Testis (tissue), 3 donors: ENCODE measurements around the gene TLE4. TPM values are rescaled to one million over a fixed set of nuclear protein-coding genes. Genes with fewer than 3 reads are reported as not detected.

Source experiments
- DNase-seq: peaks from one replicate; pipeline ENCODE4 v3.0.0-alpha.2; 2019
- H3K27ac ChIP-seq, 2 donors: fragments of 200-600 bp; sonication (generic); one replicate each; pipeline ENCODE4 v1.5.1; 2019
- H3K27me3 ChIP-seq: fragments of 200-600 bp; sonication (generic); one replicate; pipeline ENCODE4 v1.5.1; 2019
- H3K36me3 ChIP-seq: fragments of 200-600 bp; sonication (generic); one replicate; pipeline ENCODE4 v1.5.1; 2017; ENCODE audit warnings: low read depth; ENCODE audit errors: missing control alignments
- H3K4me1 ChIP-seq: fragments of 200-600 bp; sonication (generic); one replicate; pipeline ENCODE4 v1.5.1; 2019
- H3K4me3 ChIP-seq, 2 donors: fragments of 200-600 bp; sonication (generic); one replicate each; pipeline ENCODE4 v1.5.1; 2017 to 2019
- H3K9me3 ChIP-seq: fragments of 200-600 bp; sonication (generic); one replicate; pipeline ENCODE4 v1.5.1; 2017
- POLR2A ChIP-seq: fragments of 450-650 bp; IDR thresholded peaks from one replicate; pipeline ENCODE4 v1.6.1; 2017; ENCODE audit warnings: antibody characterized with exemption, mild to moderate bottlenecking, moderate library complexity
- WGBS, 2 donors: methylation state at CpG; one replicate each; pipeline ENCODE4 v1.1.5; 2018; 5-methylcytosine and 5-hydroxymethylcytosine counted together
- intact Hi-C: fragments of 100-400 bp; cut with DNase I; formaldehyde crosslinking; loops from one replicate; pipeline ENCODE4 v1.15.1; 2023; ENCODE audit warnings: low total_unique reads
- polyA plus RNA-seq: library from polyadenylated mRNA; stranded (reverse); fragments of 350-450 nt; fragmentation: Illumina TruSeq; extraction: RNeasy Lipid Tissue Mini Kit (QIAGEN cat#74804); gene quantifications from one replicate; pipeline ENCODE4 v1.2.3, GENCODE V29; 2014; ENCODE audit warnings: low read depth, low replicate concordance; ENCODE audit not compliant: insufficient read depth
- total RNA-seq, 2 donors: library from RNA; depleted of rRNA; stranded (reverse); fragments of >200 nt; gene quantifications; one replicate each; pipeline ENCODE4 v1.2.3, GENCODE V29; 2016
- TF ChIP-seq, protein P1 (sequence below), 3 experiments: fragments of 450-650 bp in 2 of 3; fragments of 200-600 bp in 1 of 3; sonication (generic) in 1 of 3; IDR thresholded peaks; one replicate each; pipeline ENCODE4 v1.5.1; 2016 to 2019; ENCODE audit warnings: antibody characterized with exemption in 3 of 3, mild to moderate bottlenecking in 2 of 3, moderate library complexity in 1 of 3

TLE4 gene
- total and polyA plus RNA-seq, 3 donors from 2014 or later = 223 to 311 (median 292) TPM

DNA sequence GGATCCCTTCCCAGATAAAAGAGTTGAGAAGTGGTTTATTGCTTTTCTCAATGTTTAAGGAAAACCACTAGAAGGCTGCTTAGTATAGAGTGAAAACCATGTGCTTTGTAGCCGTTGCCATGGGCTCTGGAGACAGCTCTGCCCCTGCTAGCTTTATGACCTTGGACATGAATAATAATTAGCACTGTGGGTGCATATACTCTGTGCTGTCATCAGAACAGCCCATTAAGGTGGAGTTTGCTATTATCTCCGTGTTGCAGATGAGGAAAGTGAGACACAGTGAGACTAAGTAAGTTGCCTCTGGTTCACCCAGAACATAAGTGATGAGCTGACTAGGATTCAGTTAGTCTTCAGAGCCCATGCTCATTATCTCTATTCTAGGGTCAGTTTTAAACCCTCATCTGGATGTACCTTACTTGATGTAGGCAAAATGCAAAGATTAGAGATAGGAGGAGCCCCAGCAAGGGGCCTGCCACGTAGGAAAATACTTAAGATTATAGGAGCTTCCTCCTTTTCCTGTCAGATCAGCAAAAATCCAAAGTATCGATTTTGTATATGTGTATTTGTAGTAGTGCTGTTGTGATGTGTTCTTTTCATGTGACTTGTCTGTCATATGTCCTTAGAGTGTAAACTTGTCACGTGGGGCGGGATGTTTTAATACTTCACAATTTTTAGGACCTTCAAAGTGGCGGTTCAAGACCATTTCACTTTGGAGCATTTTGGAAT, 102.5 kb downstream of the TLE4 start:
- DNase-seq = no peak
- Histone ChIP-seq H3K4me1 (no peaks in the 10 kb centered on the region), H3K9me3 (no peaks in the 10 kb centered on the region), H3K4me3 (no peak overlapping the region), H3K27ac (no peak overlapping the region), H3K36me3 (no peaks in the 10 kb centered on the region), H3K27me3 (no peaks in the 10 kb centered on the region)
- intact Hi-C loops = no loop called here
- TF ChIP-seq, protein P1, sequence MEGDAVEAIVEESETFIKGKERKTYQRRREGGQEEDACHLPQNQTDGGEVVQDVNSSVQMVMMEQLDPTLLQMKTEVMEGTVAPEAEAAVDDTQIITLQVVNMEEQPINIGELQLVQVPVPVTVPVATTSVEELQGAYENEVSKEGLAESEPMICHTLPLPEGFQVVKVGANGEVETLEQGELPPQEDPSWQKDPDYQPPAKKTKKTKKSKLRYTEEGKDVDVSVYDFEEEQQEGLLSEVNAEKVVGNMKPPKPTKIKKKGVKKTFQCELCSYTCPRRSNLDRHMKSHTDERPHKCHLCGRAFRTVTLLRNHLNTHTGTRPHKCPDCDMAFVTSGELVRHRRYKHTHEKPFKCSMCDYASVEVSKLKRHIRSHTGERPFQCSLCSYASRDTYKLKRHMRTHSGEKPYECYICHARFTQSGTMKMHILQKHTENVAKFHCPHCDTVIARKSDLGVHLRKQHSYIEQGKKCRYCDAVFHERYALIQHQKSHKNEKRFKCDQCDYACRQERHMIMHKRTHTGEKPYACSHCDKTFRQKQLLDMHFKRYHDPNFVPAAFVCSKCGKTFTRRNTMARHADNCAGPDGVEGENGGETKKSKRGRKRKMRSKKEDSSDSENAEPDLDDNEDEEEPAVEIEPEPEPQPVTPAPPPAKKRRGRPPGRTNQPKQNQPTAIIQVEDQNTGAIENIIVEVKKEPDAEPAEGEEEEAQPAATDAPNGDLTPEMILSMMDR (IDR thresholded peaks at IDR 0.05) = no peak
- TF ChIP-seq POLR2A = no peak
- 84 to 87% methylated on average over 7 of the region's 7 CpGs for WGBS, 2 donors

DNA sequence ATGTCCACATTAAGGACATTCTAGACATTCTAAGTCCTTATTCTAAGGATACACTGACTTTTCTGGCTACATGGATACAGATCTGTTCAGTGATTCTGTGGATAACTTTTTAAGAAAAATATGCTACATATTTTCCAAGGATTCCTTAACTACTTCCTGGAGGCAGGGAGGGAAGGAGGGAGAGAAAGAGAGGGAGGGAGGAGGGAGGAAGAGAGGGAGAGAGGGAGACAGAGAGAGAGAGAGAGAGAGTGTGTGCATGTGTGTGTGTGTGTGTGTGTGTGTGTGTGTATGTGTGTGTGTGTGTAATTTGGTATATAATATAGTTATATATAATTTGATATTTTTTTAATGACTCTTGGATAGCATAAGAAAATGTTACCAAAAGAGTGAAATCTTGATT, 109.8 kb downstream of the TLE4 start:
- no peak for DNase-seq
- H3K27ac ChIP-seq = no peak overlapping the region
- H3K27me3 ChIP-seq = no peaks in the 10 kb centered on the region
- intact Hi-C loops = no loop called here
- H3K4me3 ChIP-seq = no peak overlapping the region
- TF ChIP-seq, protein P1 (IDR thresholded peaks at IDR 0.05) = no peak
- no peak for TF ChIP-seq POLR2A
- H3K9me3 ChIP-seq = no peaks in the 10 kb centered on the region
- no peaks in the 10 kb centered on the region for H3K36me3 ChIP-seq
- H3K4me1 ChIP-seq = no peaks in the 10 kb centered on the region

DNA sequence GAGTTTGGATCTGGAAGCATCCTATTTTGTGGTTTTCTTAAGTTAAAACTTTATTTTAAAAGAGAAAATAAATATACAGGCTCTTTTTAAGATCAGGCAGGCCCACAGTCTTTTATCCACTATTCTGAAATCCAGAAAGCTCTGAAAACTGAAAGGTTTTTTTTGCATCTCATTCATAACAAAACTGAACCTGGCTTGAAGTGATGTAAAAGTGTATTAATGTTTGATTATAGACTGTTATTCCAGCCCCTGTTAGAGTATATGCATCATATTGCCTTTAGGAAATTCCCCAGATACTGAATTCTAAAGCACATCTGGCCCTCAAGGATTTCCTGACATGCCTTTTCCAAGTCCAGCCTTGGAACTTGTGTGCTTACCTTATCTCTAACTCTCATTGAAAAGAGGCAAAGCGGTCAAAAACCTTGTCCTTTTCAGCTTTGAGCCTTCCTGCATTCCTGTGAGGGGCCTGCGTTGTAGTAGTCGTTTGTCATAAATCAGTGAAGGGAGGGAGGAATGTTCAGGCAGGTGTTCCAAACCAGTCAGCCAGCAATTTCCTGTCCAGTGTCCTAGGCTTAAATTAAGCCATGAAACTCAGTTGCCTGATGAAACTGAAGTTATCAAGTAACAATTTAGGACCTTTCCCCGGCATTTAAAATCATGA, 110.4 kb downstream of the TLE4 start:
- intact Hi-C loops = no loop called here
- no peak for DNase-seq
- WGBS, 2 donors = 44 to 49% methylated on average over 4 of the region's 4 CpGs

DNA sequence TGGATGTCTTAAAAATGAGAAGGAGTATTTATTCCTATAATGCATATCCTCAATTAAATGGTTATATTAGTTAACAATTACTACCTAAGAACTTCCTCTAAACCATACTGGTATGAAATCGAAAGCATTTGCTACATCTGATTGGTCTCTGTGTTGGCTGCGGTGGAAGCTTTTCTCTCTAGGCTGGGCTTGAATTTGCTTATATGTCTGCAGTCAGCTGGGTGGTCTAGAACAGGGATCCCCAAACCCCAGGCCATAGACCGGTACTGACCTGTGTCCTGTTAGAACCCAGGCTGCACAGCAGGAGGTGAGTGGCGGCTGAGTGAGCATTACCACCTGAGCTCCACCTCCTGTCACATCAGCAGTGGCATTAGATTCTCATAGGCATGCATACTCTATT, 112.3 kb downstream of the TLE4 start:
- Histone ChIP-seq H3K36me3 (no peaks in the 10 kb centered on the region), H3K27ac (no peak overlapping the region), H3K4me1 (no peaks in the 10 kb centered on the region), H3K27me3 (no peaks in the 10 kb centered on the region), H3K9me3 (no peaks in the 10 kb centered on the region), H3K4me3 (no peak overlapping the region)
- DNase-seq = no peak
- 92 to 95% methylated on average over 4 of the region's 4 CpGs for WGBS, 2 donors
- intact Hi-C loops = no loop called here
- TF ChIP-seq, protein P1 (IDR thresholded peaks at IDR 0.05) = no peak
- no peak for TF ChIP-seq POLR2A

More for the DNA sequence above, 110.4 kb downstream of the TLE4 start:
- Histone ChIP-seq H3K4me1 (no peaks in the 10 kb centered on the region), H3K9me3 (no peaks in the 10 kb centered on the region), H3K27me3 (no peaks in the 10 kb centered on the region), H3K4me3 (no peak overlapping the region), H3K27ac (no peak overlapping the region), H3K36me3 (no peaks in the 10 kb centered on the region)
- TF ChIP-seq, protein P1 (IDR thresholded peaks at IDR 0.05) = no peak
- TF ChIP-seq POLR2A = no peak
